Hematopoietic multipotent progenitor cell treated with erythropoietin and hydrocortisone succinate and interleukin-3 and kit ligand, for 4 days (in vitro differentiated cells): ENCODE measurements around the gene WASL.

Experiments
- DNase-seq: peaks from one replicate; pipeline ENCODE4 v3.0.0-alpha.2; 2015

Gene WASL

DNA sequence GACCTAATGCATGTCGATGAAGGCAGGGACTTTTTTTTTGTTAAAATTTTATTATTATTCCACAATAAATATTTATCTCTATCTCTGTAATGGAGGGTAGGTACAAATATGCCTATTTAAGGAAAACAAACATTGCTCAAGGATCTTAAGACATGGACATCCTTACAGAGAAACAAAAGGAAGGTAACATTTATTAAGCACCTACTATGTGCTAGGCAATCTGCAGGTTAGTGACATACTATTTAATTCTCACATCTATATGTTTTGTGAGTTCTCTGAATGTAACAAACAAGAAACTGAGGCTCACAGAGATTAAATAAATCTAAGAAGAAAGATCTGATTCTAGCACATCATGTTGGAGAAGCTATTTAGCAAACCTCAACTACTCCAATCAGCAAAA, 61.1 kb downstream of the WASL start:
- no peak for DNase-seq

- DNase-seq = no peak
Observed at GRCh38 chr7:123687161-123687560, 61.6 kb downstream of the WASL start.

DNA sequence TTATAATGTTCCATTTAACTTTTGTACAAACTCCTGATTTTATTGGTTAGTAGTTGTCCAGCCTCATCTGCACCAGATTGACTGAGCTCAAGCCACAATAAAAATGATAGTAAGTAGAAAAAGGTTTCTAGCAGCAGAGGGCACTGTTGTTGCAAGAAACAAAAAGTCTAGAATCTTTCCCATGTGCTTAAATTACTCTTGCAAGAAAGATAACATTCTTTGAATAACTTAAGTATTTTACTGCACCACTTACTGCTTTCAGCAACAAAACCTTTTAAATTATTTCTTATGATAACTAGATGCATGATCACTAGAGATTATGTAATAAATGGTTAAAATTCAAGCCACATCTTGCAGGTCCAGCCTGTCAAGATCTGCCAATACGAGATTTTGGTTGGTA, 66.1 kb downstream of the WASL start:
- peak; percentile 84 for DNase-seq

DNA sequence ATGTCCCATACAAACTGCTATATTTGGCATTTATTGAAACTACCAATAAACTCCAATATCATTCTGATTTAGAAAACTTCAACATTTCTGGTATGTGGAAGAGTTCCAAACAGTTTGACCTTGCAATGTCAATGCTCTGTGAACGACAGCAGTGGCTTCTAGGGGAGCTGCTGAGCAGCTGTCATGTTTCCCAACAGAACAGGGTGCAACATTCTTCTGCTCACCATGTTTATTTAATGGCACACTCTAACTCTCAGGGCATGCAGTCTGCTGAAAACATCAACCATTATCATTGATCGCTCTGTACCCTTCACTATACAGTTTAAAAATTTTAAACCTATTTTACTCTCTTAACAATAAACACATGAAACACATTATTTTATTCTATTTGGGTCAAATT, 67.2 kb downstream of the WASL start:
- no peak for DNase-seq

- peak; percentile 8 for DNase-seq
Observed at GRCh38 chr7:123680580-123680979, 68.2 kb downstream of the WASL start.

DNA sequence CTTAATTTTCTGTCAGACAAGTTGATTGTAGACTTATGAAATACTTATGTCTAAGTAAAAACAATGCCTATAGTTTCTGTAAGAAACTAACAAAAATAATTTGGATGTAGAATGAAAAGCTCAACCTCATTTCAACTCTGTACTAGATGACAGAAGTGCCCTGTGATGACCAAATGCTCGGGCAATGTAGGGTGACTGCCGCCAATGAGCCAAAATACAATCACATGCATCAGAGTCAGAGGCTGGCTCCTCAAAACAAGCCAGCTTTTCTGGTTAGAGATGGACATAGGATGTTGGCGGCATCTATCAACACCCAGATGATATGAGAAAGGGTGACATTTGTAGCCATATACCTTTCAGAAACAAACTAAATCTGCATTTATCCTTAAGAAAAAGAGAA, 69.2 kb downstream of the WASL start:
- no peak for DNase-seq

GRCh38 chr7:123677061-123677715, 71.6 kb downstream of the WASL start:
- DNase-seq = no peak

- DNase-seq = no peak
Observed at GRCh38 chr7:123675181-123675473, 73.7 kb downstream of the WASL start.

- DNase-seq = no peak
Observed at GRCh38 chr7:123674399-123675180, 74.2 kb downstream of the WASL start.

DNA sequence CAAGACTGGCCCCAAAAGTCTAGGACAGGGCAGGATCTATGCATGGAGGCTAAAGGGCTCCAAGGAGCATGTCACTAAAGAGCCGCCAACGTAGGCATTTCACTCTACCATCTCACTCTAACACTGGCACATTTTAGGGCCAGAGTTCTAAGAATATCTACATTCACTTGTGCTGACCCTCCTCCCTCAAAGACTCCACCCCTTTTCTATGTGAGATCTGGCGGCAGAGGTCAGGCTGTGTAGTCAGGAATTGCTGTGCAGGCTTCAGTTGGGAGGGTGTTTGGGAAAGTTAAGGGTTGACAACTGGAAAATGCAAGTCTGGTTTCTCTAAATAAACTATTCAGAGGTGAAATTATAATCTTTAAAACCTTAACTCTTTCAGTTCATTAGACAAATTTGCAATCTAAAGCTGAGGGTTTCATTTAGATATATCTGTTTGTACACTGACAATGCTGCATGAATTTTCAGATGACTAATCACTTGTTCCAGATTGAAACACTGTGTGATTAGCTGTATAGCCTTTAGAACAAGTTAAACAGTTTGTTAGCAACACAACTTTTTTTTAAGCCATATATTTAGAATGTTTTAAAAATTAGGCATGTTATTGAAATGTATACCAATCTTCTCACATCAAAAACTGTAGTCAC, 74.9 kb downstream of the WASL start:
- DNase-seq = no peak

- no peak for DNase-seq
Observed at GRCh38 chr7:123673137-123673732, 75.6 kb downstream of the WASL start.

- no peak for DNase-seq
Observed at GRCh38 chr7:123669485-123669884, 79.3 kb downstream of the WASL start.

DNA sequence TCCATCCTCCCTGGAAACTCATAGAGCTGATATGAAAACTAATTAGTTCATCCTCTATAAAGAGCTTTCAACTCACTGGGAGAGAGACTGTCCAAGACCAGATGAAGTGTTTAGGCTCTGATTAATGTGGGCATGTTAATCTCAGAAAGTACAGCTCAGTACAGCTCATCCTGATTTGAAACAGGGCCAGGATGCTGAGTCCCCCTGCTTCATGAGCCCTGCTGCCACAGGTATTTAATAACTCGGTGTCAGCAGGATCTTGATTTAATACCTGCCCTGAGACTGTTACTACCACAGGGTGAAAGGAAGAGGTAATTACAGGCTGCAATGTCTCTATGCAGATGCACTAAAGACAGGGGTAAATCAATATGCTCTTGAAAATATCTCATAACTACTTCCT, 82.3 kb downstream of the WASL start:
- DNase-seq = no peak

- no peak for DNase-seq
Observed at GRCh38 chr7:123665896-123666295, 82.9 kb downstream of the WASL start.

DNA sequence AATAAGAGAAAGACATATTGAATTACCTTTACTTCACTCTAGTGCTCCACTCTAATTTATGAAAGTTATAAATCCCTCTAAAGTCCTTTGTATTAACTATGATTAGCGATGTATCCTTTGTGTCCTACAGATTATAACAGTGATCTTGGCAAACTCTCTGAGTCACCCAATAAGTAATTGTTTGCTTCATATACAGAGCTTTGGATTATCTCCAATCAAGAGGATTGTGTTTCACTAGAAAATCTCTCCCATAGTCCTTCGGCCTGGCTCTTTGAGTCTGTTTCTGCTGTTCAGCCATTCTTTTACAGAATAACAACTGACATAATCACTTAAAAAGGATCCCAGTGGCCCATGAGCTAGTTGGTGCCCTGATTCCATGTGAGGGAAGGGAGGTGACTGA, 83.6 kb downstream of the WASL start:
- no peak for DNase-seq

DNA sequence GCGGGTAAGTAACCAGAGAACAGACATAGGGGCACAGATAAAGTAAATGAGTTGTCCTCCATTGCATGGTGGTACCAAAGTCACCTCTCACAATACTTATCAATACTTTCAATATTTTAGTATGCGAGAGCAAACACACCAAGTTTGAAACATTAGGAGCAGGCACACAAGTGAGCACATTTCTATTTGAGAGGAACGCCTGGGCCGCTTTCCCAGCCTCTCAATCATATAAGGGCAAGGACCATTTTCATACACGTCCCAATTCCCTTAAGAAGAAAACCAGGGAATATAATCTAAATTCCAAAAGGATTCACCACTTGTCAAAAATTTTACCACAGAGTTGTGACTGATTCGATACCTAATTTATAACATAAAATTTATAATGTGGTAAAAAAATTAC, 85.6 kb downstream of the WASL start:
- DNase-seq = no peak

DNA sequence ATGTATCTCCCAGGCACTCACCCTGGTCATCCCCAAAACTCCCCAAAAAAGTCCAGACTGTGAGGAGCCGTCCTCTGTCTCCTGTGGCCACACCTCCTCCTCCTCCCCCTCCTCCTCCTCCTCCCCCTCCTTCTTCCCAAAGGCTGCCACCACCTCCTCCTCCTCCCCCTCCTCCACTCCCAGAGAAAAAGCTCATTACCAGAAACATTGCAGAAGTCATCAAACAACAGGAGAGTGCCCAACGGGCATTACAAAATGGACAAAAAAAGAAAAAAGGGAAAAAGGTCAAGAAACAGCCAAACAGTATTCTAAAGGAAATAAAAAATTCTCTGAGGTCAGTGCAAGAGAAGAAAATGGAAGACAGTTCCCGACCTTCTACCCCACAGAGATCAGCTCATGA, 86.0 kb downstream of the WASL start:
- no peak for DNase-seq

DNA sequence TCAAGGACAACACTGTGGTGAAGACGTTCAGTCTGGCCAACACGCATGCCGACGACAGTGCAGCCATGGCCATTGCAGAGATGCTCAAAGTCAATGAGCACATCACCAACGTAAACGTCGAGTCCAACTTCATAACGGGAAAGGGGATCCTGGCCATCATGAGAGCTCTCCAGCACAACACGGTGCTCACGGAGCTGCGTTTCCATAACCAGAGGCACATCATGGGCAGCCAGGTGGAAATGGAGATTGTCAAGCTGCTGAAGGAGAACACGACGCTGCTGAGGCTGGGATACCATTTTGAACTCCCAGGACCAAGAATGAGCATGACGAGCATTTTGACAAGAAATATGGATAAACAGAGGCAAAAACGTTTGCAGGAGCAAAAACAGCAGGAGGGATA, 86.5 kb downstream of the WASL start:
- no peak for DNase-seq

GRCh38 chr7:123661765-123662164, 87.0 kb downstream of the WASL start:
- DNase-seq = no peak

DNA sequence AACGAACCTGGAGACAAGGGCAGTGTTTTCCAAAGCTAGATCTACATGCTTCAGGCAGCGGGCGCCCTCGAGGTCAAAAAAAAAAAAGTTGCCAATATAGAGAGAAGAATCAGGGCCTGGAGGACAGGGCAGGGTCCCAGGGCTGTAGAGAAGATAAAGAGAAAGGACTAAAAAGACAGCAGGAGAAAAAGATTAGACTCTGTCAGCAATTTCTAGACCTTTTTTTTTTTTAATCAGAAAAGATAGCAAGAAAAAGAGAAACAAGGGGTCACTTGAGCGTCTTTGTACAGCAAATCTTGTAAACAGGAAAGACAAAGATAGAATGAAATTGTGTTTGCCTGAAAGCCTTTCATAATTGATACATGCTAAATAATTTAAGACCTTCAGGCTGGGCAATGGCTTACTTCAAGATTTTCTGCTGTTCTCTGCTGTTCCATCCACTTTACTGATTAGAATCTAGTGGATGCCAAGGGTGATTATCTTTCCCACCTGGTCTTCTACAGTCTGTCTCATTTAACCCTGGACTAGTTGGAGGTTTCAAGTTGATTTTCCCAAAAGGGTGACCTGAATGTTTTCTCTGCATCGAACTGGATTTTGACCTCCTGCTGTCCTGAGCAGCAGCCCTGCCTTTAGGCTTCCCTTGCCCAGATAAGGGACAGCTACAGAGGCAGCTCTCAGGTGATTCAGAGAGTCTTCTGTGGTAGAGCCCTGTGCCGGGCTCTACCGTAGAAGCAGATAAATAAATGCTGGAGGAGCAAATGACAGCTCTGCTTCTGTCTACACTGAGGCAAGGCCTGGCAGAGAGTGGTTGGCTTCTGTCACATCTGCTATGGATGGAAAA, 88.1 kb downstream of the WASL start:
- no peak for DNase-seq

- no peak for DNase-seq
Observed at GRCh38 chr7:123658023-123658422, 90.8 kb downstream of the WASL start.

DNA sequence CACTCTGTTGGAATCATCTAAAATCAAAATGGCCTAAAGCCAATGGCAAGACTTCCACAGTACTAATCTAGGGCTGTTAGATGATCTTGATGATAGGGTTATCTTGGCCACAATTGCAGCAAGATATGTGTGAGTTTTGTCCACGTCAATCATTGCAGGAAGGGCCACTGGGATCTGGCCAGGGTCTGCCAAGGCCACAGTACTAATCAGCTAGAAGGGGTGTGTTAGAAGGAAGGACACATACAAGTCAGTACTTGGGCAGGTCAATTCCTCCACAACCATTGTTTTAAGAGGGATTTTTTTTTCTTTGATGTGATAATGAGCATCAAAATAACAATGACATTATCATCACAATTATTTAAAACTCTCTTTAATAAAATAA, 91.5 kb downstream of the WASL start:
- no peak for DNase-seq
